GM19455 (cell line): ENCODE data around the gene SULT2B1.
"Not testable (repeated sequence)": the region's sequence is repeated elsewhere in the genome, so short reads cannot be mapped to it uniquely, and the experiment has no call there.

Experiments used
- ATAC-seq: cut with Tn5 transposase; IDR thresholded peaks from one replicate; pipeline ENCODE4 v1.9.1; 2021; ENCODE audit not compliant: unreplicated experiment

SULT2B1 gene

DNA sequence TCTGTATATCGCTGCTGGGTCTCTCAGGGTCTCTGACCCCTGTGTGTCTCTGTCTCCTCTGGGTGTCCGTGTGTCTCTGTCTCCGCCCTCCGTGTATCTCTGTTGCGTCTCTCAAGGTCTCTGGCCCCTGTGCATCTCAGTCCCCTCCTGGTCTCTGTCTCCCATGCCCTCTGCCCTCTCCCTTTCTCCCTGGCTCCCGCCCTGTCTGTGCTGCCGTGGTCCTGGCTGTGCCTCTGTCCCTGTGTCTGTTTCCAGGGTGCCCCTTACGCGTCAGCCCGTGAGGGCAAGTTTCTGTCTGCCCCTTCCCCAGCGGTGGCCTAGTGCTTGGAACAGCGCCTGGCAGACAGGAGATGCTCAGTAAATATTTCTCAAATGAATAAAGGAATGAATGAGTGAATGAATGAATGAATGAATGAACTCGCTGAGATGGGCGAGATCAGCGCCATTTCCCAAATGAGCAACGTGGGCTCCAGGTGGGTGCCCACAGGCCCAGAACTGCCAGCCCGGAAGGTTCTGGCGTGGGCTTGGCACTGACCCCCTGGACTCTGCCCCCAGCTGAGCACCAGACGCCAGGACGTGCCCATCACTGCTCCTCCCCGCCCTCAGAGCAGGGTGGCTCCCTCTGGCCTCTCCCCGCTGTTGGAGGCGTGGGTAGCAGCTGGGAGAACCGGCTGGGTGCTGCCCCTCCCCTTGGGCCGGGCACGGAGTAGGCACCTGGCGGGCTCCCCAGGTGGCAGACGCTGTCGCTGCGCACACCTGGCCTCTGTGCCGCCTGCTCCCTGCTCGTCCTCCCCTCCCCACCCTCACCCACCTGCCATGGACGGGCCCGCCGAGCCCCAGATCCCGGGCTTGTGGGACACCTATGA lies at the start of gene SULT2B1:
TSS of gene SULT2B1 (plus strand) at position 736 of the 866 bp plus-strand sequence. CDS start at position 817, 81 bp downstream.
- ATAC-seq, result no peak

DNA sequence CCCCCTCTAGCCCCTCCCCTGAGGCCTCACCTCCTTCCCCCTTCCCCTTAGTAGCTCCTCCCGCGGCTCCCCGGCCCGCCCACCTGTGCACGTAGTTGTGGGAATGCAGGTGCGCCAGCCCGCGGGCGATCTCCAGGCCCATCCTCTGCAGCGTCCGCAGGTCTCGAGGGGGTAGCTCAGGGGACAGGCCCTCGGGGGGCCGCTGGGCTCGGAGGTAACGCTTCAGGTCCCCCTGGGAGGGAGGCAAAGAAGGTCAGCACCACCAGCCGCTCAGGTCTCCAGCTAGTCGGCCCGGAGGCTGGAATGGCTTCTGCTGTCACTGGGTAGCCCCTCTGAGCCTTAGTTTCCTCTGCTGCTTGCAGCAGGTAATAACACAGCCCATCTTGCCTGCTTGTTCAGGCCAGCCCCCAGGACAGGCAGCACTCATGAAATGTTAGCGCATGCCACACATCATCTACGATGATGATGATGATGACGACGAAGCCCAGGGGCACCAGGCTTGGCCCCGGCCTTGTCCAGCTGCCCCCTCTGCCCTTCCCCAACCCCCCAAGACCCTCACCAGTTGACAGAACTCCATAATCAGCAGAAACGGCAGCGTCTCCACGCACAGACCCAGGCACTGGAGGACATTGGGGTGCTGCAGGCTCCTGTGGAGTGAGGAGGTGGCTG lies 49.5 kb upstream of the SULT2B1 start:
- ATAC-seq, result no peak

DNA sequence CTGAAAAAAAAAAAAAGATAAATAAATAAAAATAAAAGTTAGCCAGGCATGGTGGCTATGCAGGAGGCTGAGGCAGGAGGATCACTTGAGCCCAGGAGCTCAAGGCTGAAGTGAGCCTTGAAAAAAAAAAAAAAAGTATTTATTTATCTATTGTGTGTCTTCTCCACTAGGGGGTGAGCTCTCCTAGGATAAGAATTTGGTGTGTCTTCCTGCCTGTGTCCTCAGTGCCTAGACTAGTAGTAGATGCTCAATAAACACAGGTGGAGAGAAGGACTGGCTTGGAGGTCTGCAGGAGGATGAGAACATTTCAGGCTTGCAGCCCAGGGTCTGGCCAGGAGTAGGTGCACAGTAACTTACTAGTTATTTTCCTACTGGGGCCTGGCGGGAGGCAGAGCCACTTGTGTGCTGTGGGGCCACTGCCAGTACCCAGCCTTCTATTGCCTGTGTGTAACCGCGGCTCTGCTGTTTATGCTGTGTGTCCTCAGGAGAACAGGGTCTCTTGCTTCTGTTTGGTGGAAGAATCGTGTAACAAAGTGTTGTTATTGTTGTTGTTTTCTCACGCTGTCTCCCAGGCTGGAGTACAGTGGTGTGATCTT lies 45.7 kb upstream of the SULT2B1 start:
- ATAC-seq, result no peak

DNA sequence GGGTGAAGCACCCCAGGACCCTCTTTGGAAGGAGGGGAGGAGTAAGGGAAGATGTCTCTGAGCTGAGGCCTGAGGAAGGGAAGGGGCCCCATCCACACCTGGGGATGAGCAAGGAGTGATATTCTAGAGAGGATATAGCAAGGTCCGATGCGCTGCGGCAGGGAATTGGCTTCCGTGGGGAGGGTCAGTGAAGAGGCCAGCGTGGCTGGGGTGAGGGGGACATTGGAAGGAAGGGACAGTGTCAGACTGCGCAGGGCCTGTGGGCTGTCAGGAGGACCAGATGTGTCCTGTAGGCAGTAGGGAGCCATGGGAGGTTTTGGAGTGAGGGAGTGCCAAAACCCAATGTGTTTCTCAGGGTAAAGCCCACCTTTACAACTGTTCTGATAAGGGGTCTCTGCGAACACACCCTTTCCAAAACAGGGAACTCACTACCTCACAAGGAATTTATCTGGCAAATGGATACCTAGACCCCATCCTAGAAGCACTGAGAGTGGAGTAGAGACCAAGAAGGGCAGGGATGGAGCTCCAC lies 44.0 kb upstream of the SULT2B1 start:
- no peak for ATAC-seq

DNA sequence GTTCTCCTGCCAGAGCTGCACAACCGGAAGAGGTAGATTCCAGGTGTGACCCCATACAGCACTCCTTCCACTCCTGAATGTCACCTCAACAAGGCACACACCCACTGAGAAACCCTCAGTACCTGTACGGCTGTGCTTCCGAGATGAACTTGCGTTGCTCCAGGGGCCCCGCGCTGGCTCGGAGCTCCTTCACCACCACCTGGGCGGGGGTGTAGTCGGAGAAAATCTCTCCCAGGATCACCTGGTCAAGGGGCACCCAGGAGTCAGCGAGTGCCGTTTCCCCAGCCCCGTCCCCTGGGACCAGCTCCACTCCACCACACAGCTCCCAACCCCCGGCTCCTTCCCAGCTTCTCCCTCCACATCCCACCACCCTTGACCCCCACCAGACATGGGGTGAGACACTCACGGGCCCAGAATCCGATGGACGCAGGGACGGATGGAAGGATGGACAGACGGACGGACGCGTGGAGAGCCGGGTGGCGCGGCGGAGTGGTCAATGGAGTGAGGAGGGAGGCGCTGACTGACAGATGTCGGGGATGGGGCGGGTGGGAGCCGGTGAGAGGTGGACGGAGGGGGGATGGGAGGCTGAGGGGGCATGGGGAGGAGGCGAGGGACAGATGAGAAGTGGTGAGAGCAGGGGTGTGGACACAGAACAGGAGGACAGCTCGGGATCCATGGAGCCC lies 43.1 kb upstream of the SULT2B1 start:
- no peak for ATAC-seq

DNA sequence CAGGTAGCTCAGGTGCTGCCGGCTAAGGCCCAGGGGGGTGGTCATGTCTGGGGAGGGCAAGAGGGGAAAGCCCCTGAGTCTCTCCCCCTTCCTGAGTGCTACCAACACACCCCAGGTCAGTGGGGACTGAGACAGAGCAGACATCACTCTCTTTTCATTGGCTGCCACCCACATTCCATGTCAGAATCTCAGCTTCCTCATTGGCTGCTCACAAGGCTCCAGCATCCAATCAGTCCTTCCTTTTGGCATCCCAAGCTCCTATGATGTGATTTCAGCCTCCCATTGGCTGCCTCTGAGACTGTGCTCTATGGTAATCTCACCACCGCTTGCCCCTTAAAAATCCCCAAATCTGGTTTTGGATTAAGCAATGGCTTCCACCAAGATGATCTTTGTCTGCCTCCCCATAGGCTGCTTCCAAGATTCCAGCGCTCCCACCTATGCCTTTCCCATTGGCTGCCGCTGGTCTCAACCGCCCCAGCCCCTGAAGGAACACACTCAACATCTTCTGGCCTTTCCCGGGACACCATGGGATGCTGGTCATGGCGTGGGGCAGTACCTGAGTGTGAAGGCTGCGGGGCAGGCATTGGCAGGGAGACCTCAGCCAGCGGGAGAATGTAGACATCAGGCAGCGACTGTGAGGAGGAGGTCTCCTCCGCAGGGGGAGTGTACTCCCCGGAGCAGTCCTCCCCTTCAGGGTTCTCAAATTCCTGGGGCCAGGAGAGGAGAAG lies 42.3 kb upstream of the SULT2B1 start:
- ATAC-seq, result no peak

DNA sequence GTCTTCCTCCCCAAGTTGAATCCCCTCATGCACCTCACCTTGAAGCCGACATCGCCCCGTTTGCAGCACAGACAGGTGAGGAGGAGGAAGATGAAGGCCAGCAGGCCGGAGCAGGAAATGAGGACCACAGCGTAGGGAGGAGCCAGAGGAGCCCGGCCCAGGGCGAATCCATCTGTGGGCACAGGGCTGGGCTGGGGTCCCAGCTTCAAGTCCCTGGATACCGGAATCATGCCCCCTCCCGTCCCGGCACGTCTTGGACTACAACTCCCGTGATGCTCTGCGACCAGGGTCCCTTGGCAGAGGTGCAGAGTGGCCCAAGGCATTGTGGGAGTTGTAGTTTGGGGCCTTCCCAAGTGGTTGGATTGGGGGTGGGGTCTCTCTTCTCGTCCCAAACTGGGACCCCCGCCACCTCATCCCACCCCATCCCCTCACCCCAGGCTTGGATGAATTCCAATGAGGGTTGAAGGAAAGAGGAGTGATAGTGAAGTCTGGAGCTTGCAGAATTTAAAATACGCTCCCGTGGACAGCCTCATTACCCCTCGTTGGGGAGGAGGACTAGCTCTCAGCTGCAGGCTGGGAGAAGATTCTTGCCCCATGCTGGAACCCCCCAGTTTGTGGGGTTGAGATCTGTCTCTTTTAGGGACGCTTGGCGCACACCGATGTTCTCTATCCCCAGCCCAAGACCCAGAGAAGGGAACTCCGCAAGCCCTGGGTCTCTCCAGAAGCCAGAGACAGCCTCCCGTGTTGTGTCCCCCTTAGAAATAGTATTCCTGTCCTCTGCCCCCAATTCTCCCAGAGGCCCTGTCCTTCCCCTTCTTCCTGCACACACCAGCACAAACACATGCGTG lies 41.3 kb upstream of the SULT2B1 start:
- ATAC-seq, result no peak

DNA sequence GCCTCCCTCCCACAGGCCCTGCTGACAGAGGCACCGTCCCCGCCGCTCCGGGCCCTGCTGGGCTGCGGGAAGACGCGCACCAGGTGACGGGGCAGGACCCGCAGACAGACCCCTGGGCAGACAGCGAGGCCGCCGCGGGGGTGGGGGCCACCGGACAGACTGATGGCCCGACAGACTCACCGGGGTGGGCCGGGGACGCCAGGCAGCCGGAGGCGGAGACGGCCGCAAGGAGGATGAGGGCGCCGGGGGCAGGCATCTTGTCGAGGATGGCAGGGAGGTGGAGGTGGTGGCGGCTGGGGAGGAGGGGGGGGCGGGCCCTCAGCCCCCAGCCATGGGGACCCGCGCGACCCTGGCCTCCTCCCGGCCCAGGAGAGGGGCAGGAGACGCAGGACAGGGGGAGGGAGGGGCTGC lies 40.6 kb upstream of the SULT2B1 start:
- no peak for ATAC-seq

DNA sequence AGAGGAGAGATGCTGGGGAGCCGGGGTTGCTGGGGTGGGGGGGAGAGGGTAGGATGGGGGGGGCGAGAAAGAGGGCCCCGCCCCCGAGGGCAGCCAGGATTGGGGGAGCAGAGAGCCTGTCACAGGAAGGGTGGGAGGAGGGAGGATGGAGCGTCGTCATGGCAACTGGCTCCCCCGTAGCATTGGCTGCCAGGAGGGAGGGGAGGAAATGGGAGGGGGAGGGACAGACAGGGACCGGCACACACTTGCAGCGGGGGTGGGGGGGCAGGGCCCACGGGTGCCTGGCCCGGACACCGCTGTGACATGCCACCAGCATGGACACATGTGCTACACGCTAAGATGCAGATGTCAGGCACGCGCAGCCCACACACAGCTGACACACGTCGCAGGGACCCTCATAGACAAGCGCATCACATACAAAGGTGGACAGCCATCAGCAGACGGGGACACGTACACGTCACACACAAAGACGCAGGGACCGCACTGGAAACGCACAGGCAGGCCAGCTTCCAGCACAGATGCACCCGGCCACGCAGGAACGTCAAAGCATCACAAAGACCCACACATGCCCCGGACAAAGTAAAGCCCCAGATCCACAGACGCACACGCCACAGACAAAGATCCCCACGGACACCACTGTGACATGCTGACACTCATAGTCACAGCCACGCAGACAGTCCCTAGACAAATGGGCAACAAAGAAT lies 40.0 kb upstream of the SULT2B1 start, which contains the start of gene LMTK3:
TSS of gene LMTK3 (minus strand) at position 36 of the 704 bp plus-strand sequence. CDS start 259 bp downstream, outside the sequence.
- ATAC-seq, result no peak

DNA sequence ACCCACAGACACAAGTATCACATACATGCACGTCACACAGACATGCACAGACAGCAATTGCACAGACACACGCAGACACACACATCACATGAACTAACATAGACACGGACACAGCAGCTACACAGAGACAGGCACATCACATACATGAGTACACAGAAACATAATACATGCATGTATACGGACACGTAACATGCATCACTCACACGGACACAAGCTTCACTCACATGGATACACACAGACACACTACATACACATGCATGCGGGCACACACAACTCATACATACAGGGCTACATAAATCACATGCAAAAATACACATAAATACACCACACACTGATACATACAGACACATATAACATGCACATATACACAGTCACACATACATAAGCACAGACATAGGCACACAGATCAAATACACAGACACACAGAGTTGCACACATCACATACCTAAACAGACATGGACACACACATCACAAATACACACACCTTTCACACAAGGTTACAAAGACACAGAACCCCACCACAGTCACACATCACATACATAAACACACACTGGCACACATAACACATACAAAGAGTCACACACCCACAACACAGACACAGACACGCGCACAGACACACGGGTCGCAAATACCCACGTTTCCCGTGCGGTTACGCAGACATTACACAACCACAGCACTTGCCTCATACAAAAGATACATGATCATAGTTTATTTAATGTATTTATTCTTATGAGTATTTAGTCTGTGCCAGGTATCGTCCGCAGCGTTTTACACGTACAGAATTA lies 39.3 kb upstream of the SULT2B1 start:
- no peak for ATAC-seq

DNA sequence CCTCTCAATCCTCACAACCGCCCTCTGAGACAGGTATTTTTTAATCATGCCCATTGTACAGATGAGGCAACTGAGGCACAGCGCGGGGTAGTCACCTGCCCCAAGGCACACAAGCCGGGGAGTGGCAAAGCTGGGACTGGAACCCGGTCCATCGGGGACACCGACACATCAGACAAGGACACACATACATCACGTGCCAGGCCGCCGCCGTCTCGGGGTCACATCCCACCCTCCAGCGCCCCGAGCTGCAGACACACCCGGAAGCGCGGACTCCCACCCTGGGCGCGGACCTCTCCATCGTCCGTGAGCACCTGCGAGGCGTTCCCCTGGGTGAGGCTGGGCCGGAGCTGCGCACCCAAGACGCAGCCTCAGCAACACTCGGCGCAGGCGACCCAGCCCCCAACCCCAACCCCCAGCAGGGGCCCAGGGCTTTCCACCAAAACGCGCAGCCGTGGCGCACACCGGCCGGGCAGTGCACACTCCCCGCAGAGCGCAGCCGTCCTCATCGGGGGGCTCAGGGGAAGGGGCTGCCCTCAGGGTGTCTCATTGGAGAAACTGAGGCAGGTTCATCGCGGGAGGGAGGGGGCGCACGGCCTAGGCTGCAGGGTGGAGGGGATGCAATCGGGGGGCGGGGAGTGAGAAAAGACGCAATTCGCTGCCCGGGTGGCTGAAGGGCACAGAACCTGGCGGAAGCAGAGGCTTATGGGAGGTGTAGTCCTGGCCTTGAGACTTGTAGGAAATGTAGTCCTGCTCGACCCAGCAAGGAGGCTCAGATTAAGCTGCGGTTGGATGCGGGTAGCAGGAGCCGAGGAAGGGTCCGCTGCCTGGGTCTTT lies 38.5 kb upstream of the SULT2B1 start:
- no peak for ATAC-seq

DNA sequence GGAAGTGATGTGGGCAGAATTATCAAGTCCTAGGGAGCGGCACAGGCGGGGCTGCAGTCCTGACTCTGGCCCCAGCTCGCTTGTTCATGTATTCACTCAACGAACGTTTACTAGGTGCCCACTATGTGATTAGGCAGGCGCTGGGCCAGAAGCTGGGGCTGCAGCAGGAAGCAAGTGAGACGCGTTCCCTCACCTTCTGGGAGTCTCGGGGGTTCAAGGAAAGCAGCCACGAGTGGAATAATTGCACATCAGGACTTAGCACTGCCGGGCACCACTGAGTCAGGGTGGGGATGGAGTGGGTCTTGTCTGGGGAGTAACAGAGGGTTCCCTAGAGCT lies 37.9 kb upstream of the SULT2B1 start:
- no peak for ATAC-seq

DNA sequence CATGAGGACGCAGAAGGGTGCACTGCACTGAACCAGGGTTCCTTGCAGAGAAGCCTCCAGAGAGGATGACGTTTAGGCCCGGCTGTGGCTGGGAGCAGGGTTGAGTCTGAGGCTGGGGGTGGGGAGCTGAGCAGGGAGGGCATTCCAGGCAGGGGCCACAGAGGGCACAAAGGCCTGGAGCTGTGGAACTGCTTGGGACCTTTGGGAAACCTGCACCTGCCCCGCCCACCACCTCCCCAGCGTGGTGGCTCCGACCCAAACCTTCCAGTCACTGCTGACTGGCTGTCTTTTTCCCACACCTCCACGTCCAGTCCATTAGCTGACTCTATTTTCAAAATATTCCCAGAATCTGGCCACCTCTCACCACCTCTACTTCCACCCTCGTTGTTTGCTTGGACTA lies 35.4 kb upstream of the SULT2B1 start:
- ATAC-seq, result no peak

DNA sequence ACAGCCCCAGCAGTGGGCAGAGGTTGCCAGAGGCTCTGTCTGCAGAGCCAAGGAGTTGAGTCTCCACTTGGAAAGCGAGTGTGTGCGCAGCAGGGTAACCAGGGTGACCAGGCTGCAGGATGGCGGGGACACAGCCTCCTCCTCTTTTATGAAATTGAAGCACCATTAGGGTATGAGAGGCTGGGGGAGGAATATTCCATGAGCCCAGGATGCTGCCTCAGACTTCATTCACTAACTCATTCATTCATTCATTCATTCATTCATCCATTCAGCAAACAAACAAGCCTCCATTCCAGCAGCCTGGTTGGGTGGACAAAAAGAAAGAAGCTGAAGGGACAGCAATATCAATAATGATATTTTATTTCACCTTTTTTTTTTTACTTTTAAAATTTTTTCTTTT lies 33.8 kb upstream of the SULT2B1 start:
- no peak for ATAC-seq

DNA sequence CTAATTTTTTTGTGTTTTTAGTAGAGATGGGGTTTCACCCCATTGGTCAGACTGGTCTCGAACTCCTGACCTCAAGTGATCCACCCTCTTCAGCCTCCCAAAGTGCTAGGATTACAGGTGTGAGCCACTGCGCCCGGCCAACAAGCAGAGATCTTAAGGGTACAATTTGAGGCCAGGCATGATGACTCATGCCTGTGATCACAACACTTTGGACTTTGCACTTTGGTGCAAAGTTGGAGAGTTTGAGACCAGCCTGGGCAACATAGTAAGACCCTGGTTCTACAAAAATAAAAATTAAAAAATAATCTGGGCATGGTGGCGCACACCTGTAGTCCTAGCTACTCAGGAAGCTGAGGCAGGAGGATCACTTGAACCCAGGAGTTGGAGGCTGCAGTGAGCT lies 32.5 kb upstream of the SULT2B1 start:
- ATAC-seq, result not testable (repeated sequence)

DNA sequence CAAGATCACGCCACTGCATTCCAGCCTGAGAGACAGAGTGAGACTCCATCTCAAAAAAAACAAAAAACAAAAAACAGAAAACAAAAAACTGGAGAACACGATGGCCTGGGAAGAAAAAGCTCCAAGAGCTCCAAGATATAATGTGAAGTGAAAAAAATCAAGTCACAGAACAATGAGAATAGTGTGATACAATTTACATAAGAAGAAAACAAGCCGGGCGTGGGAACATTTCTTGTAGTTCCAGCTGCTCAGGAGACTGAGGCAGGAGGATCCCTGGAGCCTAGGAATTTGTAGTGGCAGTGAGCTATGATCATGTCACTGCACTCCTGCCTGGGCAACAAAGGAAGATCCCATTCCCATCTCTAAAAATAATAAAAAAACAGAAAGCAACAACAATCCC lies 31.8 kb upstream of the SULT2B1 start:
- ATAC-seq, result no peak

DNA sequence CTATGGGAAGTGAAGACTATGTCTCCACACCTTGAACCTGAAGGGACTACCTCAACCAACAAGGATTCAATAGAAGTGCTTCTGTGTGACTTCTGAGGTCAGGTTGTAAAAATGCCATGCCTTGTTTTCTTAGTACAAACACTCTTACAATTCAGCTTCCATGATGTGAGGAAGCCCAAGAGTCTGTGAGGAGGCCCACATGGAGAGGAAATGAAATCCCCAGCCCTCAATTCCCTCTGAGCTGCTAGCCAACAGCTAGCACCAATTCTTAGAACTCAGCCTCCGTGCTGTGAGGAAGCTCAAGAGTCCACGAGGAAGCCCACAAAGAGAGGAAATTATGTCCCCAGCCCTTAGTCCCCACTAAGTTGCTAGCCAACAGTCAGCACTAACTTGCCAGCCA lies 27.8 kb upstream of the SULT2B1 start:
- no peak for ATAC-seq
